COLO668 (cell line): ENCODE measurements around the gene LRRC74B.
A peak's percentile ranks its signal among the peaks of the same experiment; 100 is the strongest.

Experiments
- DNase-seq: peaks from one replicate; lab custom pipeline; 2025; ENCODE audit not compliant: unreplicated experiment; lab: John Stamatoyannopoulos, UW

LRRC74B gene

GRCh38 chr22:21101877-21102638 is 56.3 kb downstream of the LRRC74B start:
- DNase-seq = no peak

GRCh38 chr22:21102659-21103267 is 57.0 kb downstream of the LRRC74B start:
- peak; percentile 88 for DNase-seq

- DNase-seq = no peak
These were observed 57.9 kb downstream of the LRRC74B start for GRCh38 chr22:21103633-21104032.

- no peak for DNase-seq
These were observed 58.5 kb downstream of the LRRC74B start for GRCh38 chr22:21104126-21104691.

- DNase-seq = no peak
These were observed 59.5 kb downstream of the LRRC74B start for GRCh38 chr22:21105294-21105693.

- DNase-seq = no peak
These were observed 60.3 kb downstream of the LRRC74B start for GRCh38 chr22:21106000-21106399.

GRCh38 chr22:21108379-21109115 is 62.8 kb downstream of the LRRC74B start:
- no peak for DNase-seq
